LoVo (cell line): ENCODE results near the gene CSN2.
"Not testable (repeated sequence)": the region's sequence is repeated elsewhere in the genome, so short reads cannot be mapped to it uniquely, and the experiment has no call there.

Source experiments
- DNase-seq: peaks from one replicate; pipeline ENCODE4 v3.0.0-alpha.2; 2016; ENCODE audit warnings: low spot score

Gene CSN2

GRCh38 chr4:69965628-69966027, at the start of gene CSN2:
Gene CSN2 (minus strand): TSS chr4:69965728. CDS start chr4:69960995, 4,733 bp downstream.
- DNase-seq, result no peak

- no peak for DNase-seq
These were observed 43.2 kb upstream of the CSN2 start for GRCh38 chr4:70008771-70009170.

- DNase-seq, result no peak
These were observed 37.0 kb upstream of the CSN2 start for GRCh38 chr4:70002507-70002906.

GRCh38 chr4:70000711-70001110, 35.2 kb upstream of the CSN2 start:
- DNase-seq, result no peak

GRCh38 chr4:69999420-69999819, 33.9 kb upstream of the CSN2 start:
- no peak for DNase-seq

- DNase-seq, result no peak
These were observed 30.0 kb upstream of the CSN2 start, which contains the start of gene STATH for GRCh38 chr4:69995526-69996016. Gene STATH (plus strand): TSS chr4:69995966. CDS start chr4:69998438, 2,472 bp downstream.

- no peak for DNase-seq
These were observed 29.3 kb upstream of the CSN2 start for GRCh38 chr4:69994782-69995181.

GRCh38 chr4:69991016-69991415, 25.5 kb upstream of the CSN2 start:
- DNase-seq, result no peak

GRCh38 chr4:69986663-69987062, 21.1 kb upstream of the CSN2 start:
- no peak for DNase-seq

- DNase-seq, result peak; percentile 22
These were observed 18.5 kb upstream of the CSN2 start for GRCh38 chr4:69984030-69984443.

GRCh38 chr4:69977582-69977981, 12.1 kb upstream of the CSN2 start:
- DNase-seq, result no peak

- DNase-seq, result no peak
These were observed 9.1 kb upstream of the CSN2 start for GRCh38 chr4:69974631-69975030.

GRCh38 chr4:69970071-69970470, 4.5 kb upstream of the CSN2 start:
- DNase-seq, result no peak

- DNase-seq, result no peak
These were observed 8.3 kb downstream of the CSN2 start for GRCh38 chr4:69957209-69957608.

- DNase-seq, result no peak
These were observed 13.9 kb downstream of the CSN2 start for GRCh38 chr4:69951602-69952001.

- no peak for DNase-seq
These were observed 29.0 kb downstream of the CSN2 start for GRCh38 chr4:69936566-69936965.

GRCh38 chr4:69934150-69934549, 31.4 kb downstream of the CSN2 start:
- no peak for DNase-seq

- DNase-seq, result no peak
These were observed 34.8 kb downstream of the CSN2 start, which contains the start of gene CSN1S1 for GRCh38 chr4:69930768-69931167. Gene CSN1S1 (plus strand): TSS chr4:69931068. CDS start chr4:69932556, 1,488 bp downstream.

- not testable (repeated sequence) for DNase-seq
These were observed 41.6 kb downstream of the CSN2 start for GRCh38 chr4:69923782-69924410.

GRCh38 chr4:69920874-69921273, 44.7 kb downstream of the CSN2 start:
- no peak for DNase-seq

- no peak for DNase-seq
These were observed 55.3 kb downstream of the CSN2 start for GRCh38 chr4:69910016-69910782.

GRCh38 chr4:69909195-69909594, 56.3 kb downstream of the CSN2 start:
- DNase-seq, result no peak

- DNase-seq, result no peak
These were observed 58.4 kb downstream of the CSN2 start for GRCh38 chr4:69907151-69907550.
